Aorta (tissue), 5 donors: ENCODE results near the gene PLA2R1. TPM values are rescaled to one million over a fixed set of nuclear protein-coding genes. Genes with fewer than 3 reads are reported as not detected.

ENCODE experiments used
- ATAC-seq: fragments of 200-7000 bp; cut with Tn5 transposase; one replicate; pipeline ENCODE4 v1.9.1; 2022; ENCODE audit warnings: moderate library complexity; ENCODE audit not compliant: low FRiP score
- DNase-seq, 2 donors: peaks; one replicate each; pipeline ENCODE4 v3.0.0-alpha.2; 2020
- H3K27ac ChIP-seq, 2 donors: one replicate each; pipeline ENCODE4 v1.5.1; 2013; ENCODE audit warnings: low read length in 2 of 2, mild to moderate bottlenecking in 2 of 2, moderate library complexity in 2 of 2, control low read depth in 1 of 2, inconsistent platforms in 1 of 2, low read depth in 1 of 2
- H3K27me3 ChIP-seq, 2 donors: one replicate each; pipeline ENCODE4 v1.6.1; 2013; ENCODE audit warnings: control low read depth in 1 of 2, low read length in 1 of 2, mild to moderate bottlenecking in 1 of 2, moderate library complexity in 1 of 2; ENCODE audit not compliant: insufficient read depth in 2 of 2, control insufficient read depth in 1 of 2
- H3K36me3 ChIP-seq, 2 donors: one replicate each; pipeline ENCODE4 v1.6.1; 2013; ENCODE audit warnings: control low read depth in 1 of 2, low read length in 1 of 2, mild to moderate bottlenecking in 1 of 2; ENCODE audit not compliant: insufficient read depth in 2 of 2, control insufficient read depth in 1 of 2
- H3K4me1 ChIP-seq, 2 donors: one replicate each; pipeline ENCODE4 v1.6.1; 2013; ENCODE audit warnings: low read length in 2 of 2, control low read depth in 1 of 2, mild to moderate bottlenecking in 1 of 2, moderate library complexity in 1 of 2; ENCODE audit not compliant: insufficient read depth in 2 of 2, control insufficient read depth in 1 of 2
- H3K4me3 ChIP-seq, 2 donors: one replicate each; pipeline ENCODE4 v1.5.1; 2013; ENCODE audit warnings: low read length in 2 of 2, control low read depth in 1 of 2, mild to moderate bottlenecking in 1 of 2
- H3K9me3 ChIP-seq: one replicate; pipeline ENCODE4 v1.6.1; 2013; ENCODE audit warnings: mild to moderate bottlenecking, low read length; ENCODE audit not compliant: control insufficient read depth
- WGBS, 2 donors: extraction: QIAGEN DNeasy Blood & Tissue Kit; methylation state at CpG; one replicate each; pipeline ENCODE4 v1.1.7; 2013; 5-methylcytosine and 5-hydroxymethylcytosine counted together
- intact Hi-C, 2 donors: fragments of 100-400 bp; cut with DNase I; formaldehyde crosslinking; loops; one replicate each; pipeline versions ENCODE4 v1.14.2 to v1.15.0; 2022
- polyA plus RNA-seq, 2 donors: library from polyadenylated mRNA; stranded (reverse); fragments of 200-250 nt; gene quantifications; one replicate each; pipeline ENCODE4 v1.2.3, GENCODE V29; 2013
- total RNA-seq, 2 donors: library from RNA; stranded (reverse); fragmentation: NEBNext Ultra II Directional; extraction: Animal tissue kit (Norgen Biotek cat#: 25700); gene quantifications; one replicate each; pipeline ENCODE4 v1.2.1, GENCODE V29; 2021
- donor health status: healthy with polysubstance abuse.
- donor health status: Bipolar disorder and iron deficiency.
- donor health status: DM: no; HTN: no; CAD: no.
- donor health status: DM: no; HTN: no; CAD: no.
- donor health status: DM: yes; HTN: yes; CAD: no.

Gene PLA2R1
- total and polyA plus RNA-seq, 4 donors = 7.9 to 34.9 (median 30.0) TPM

GRCh38 chr2:160096409-160096808, 34.0 kb upstream of the PLA2R1 start:
- no peaks in the 10 kb centered on the region for H3K36me3 ChIP-seq
- no peaks in the 10 kb centered on the region for H3K4me1 ChIP-seq
- no peaks in the 10 kb centered on the region for H3K27me3 ChIP-seq
- peaks cover 6% of the 10 kb centered on the region for H3K9me3 ChIP-seq
- no peak overlapping the region for H3K4me3 ChIP-seq
- no peak for ATAC-seq
- H3K27ac ChIP-seq = no peak overlapping the region
- 85 to 89% methylated on average over 4 of the region's 4 CpGs for WGBS, 2 donors
- intact Hi-C loops = no loop called here
- no peak for DNase-seq

- Histone ChIP-seq H3K27me3 (no peaks in the 10 kb centered on the region), H3K4me3 (no peak overlapping the region), H3K27ac (no peak overlapping the region), H3K4me1 (no peaks in the 10 kb centered on the region), H3K36me3 (no peaks in the 10 kb centered on the region), H3K9me3 (peaks cover 16% of the 10 kb centered on the region)
- intact Hi-C loops = no loop called here
- DNase-seq (no peak), ATAC-seq (no peak)
- WGBS, 2 donors = 91 to 95% methylated on average over 4 of the region's 4 CpGs
These were observed 30.0 kb upstream of the PLA2R1 start for GRCh38 chr2:160092445-160092844.

- Histone ChIP-seq H3K4me3 (no peak overlapping the region), H3K9me3 (peaks cover 17% of the 10 kb centered on the region), H3K36me3 (no peaks in the 10 kb centered on the region), H3K27me3 (no peaks in the 10 kb centered on the region), H3K4me1 (no peaks in the 10 kb centered on the region), H3K27ac (no peak overlapping the region)
- DNase-seq (no peak), ATAC-seq (no peak)
- intact Hi-C loops = no loop called here
These were observed 29.0 kb upstream of the PLA2R1 start for GRCh38 chr2:160091381-160091780.

- no peaks in the 10 kb centered on the region for H3K27me3 ChIP-seq
- H3K27ac ChIP-seq = no peak overlapping the region
- H3K4me1 ChIP-seq = no peaks in the 10 kb centered on the region
- peaks cover 22% of the 10 kb centered on the region for H3K9me3 ChIP-seq
- intact Hi-C loops = no loop called here
- no peak overlapping the region for H3K4me3 ChIP-seq
- no peaks in the 10 kb centered on the region for H3K36me3 ChIP-seq
- DNase-seq (no peak), ATAC-seq (no peak)
- 81 to 83% methylated on average over 4 of the region's 4 CpGs for WGBS, 2 donors
These were observed 25.7 kb upstream of the PLA2R1 start for GRCh38 chr2:160087854-160088745.

GRCh38 chr2:160085662-160086061, 23.2 kb upstream of the PLA2R1 start:
- no peaks in the 10 kb centered on the region for H3K27me3 ChIP-seq
- no peak for DNase-seq
- no peak overlapping the region for H3K4me3 ChIP-seq
- no peak for ATAC-seq
- peaks cover 19% of the 10 kb centered on the region for H3K9me3 ChIP-seq
- intact Hi-C loops = no loop called here
- WGBS, 2 donors = 89 to 91% methylated on average over 3 of the region's 3 CpGs
- H3K27ac ChIP-seq = no peak overlapping the region
- H3K36me3 ChIP-seq = no peaks in the 10 kb centered on the region
- no peaks in the 10 kb centered on the region for H3K4me1 ChIP-seq

- H3K36me3 ChIP-seq = no peaks in the 10 kb centered on the region
- H3K9me3 ChIP-seq = no peaks in the 10 kb centered on the region
- no peak overlapping the region for H3K4me3 ChIP-seq
- ATAC-seq (no peak), DNase-seq (no peak)
- H3K27me3 ChIP-seq = no peaks in the 10 kb centered on the region
- H3K27ac ChIP-seq = no peak overlapping the region
- intact Hi-C loops = no loop called here
- H3K4me1 ChIP-seq = no peaks in the 10 kb centered on the region
- 91% methylated on average over 4 of the region's 4 CpGs for WGBS, 2 donors
These were observed 15.7 kb upstream of the PLA2R1 start for GRCh38 chr2:160077912-160078810.

GRCh38 chr2:160076914-160077313, 14.5 kb upstream of the PLA2R1 start:
- Histone ChIP-seq H3K36me3 (no peaks in the 10 kb centered on the region), H3K9me3 (no peaks in the 10 kb centered on the region), H3K27ac (no peak overlapping the region), H3K4me3 (no peak overlapping the region), H3K27me3 (no peaks in the 10 kb centered on the region), H3K4me1 (no peaks in the 10 kb centered on the region)
- intact Hi-C loops = no loop called here
- 89 to 92% methylated on average over 4 of the region's 4 CpGs for WGBS, 2 donors
- DNase-seq (no peak), ATAC-seq (no peak)

- 79 to 84% methylated on average over 2 of the region's 2 CpGs for WGBS, 2 donors
- Histone ChIP-seq H3K4me1 (no peaks in the 10 kb centered on the region), H3K27me3 (no peaks in the 10 kb centered on the region), H3K4me3 (no peak overlapping the region), H3K36me3 (no peaks in the 10 kb centered on the region), H3K9me3 (no peaks in the 10 kb centered on the region), H3K27ac (no peak overlapping the region)
- ATAC-seq = no peak
- intact Hi-C loops = no loop called here
- no peak for DNase-seq
These were observed 13.8 kb upstream of the PLA2R1 start for GRCh38 chr2:160076241-160076640.
